Urothelium cell line (cell line): ENCODE data around the gene MKX.

Source experiments
- DNase-seq: peaks from one replicate; pipeline ENCODE4 v3.0.0; 2011; ENCODE audit warnings: low spot score, mixed read lengths
- FAIRE-seq: peaks from 2 replicates; lab custom pipeline; 2011; peaks lifted over from hg19 to GRCh38; lab: Jason Lieb, UNC

Gene MKX

DNA sequence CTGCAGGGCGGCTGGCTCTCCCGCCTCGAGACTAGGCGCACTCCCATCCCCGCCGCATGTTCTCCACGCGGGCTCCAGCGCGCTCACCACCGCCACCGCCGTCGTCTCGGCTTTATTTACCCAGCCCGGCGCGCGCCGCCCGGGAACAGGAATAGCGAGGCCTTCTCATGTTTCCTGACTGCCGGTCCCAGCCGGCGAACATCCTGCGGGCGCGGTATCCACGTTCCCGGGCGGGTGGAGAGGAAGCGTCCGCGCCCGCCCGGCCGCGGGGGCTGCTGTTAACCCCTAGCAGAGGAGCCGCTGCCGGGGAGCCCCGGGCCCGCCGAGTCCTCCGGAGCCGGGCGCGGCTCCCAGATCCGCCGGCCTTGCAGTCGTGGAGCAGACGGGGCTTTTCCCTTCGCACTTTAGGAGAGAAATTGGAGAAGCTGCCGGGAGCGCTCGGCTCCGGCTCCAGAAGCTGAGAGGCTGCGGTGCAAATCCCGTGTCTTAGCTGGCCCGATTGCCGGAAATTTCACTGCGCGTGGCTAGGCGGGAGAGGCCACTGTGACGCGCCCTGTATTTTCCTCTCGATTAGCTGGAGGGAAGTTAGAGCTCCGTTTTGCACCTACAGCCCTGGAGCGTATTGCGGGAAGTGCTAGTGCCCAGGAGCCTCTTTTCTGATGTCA, at the start of gene MKX:
TSS of gene MKX (minus strand) at position 88 of the 665 bp plus-strand sequence. CDS start 2,404 bp downstream, outside the sequence.
- FAIRE-seq = no peak

GRCh38 chr10:27794157-27794556, 48.5 kb upstream of the MKX start:
- FAIRE-seq (no peak), DNase-seq (no peak)

More for the DNA sequence above, at the start of gene MKX:
- DNase-seq = no peak

- no peak for FAIRE-seq
Measured at GRCh38 chr10:27792216-27792615, 46.6 kb upstream of the MKX start.

DNA sequence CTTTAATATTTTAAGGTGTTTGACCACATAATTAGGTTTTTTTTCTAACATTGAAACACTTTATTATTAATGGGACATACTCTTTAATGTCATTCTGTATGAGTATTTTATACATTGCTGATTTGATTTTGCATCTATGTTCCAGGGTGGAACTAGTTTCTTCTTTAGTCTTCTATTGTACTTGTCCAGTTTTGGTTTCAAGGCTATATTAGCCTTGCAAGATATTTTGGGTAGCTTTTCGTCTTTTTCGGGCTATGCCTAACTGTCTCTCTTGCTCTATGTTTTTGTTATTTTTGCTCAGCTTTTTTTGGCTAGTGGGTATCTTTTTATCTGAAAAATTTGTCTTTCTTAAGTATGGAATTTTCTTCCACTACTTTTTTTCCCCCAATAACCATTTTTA, 38.7 kb upstream of the MKX start:
- DNase-seq (no peak), FAIRE-seq (no peak)

More at GRCh38 chr10:27792216-27792615, 46.6 kb upstream of the MKX start:
- no peak for DNase-seq

GRCh38 chr10:27783660-27784059, 38.0 kb upstream of the MKX start:
- FAIRE-seq (no peak), DNase-seq (peak; percentile 61)

DNA sequence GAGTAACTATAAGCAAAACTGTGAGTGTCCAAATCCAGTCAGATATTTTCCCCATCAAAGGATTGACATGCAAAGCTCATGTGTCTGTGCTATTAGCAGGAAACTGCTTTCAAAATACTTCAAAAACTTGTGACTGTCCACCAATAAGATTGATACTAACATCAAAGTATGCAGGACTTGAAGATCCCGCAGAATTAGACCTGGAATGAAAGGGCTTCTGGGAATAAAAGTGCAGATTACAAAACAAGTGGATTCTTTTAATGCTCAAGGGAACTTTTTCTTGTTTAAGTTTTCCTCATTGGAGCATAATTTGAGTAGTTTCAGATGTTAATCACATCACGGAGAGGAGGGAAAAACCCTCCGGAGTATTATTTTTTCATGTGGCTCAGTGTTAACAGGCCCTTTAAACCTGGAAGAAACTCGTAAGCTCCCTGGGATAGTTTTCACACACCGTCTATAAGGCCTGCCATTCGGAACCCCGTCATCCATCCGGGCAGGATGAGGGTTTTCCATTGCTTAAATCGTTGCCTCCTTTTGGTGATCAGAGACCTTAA, 33.9 kb upstream of the MKX start:
- no peak for DNase-seq
- FAIRE-seq = no peak

DNA sequence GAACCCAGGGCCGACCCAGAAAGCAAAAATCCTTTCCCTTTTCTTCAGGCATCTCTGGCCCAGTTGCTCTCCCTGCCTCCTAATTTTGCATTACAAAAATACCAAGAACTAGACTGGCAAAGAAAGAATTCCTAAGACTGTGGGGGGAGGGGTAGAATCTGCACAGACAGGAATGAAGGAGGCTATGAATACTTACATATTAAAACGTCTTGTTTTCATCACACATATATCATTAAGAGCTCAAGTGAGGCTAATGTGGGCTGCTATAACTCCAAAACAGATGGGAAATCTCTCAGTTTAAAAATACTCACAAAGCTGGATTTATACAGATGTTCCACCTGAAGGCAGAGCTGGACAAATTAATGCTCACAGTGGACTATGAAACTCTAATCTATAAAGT, 29.2 kb upstream of the MKX start:
- FAIRE-seq (no peak), DNase-seq (no peak)

DNA sequence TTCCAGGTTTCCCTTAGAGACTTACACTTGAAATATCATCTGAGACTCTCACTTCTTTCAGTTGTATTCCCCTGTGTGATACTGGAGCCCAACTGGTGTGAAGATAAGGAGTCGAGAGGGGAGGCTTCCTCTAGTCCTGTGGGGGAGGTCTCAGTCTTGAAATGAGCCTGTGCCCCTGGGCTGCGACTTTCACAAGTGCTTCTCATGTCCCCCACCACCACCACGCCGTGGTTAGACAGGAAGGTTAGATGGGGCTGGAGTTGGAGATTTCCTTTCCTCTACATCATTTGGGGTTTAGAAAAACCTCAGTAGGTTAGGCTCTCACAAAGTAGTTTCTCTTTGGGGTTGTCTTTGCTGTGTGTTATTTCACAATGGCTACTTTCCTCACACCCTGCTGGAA, 25.6 kb upstream of the MKX start:
- DNase-seq (no peak), FAIRE-seq (no peak)

- FAIRE-seq (no peak), DNase-seq (no peak)
Measured at GRCh38 chr10:27770181-27770580, 24.6 kb upstream of the MKX start.

DNA sequence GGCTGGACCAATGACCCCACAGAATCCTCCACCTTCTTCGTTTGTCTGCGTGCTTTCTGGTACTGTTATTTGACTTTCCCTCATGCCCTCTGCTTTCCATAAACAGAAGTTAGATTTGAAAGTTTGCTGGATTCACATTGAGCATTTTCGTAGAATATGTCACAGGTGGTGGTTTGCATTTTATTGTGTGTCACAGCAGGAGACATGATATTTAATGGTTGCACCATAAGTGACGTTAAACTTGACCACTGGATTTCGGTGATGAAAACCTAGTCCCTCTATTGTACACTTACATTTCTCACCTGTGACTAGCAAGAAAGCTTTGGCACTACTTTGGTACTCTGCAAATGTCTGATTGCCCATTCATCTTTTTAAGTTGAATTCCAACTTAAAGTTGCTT, 15.2 kb upstream of the MKX start:
- FAIRE-seq = no peak

DNA sequence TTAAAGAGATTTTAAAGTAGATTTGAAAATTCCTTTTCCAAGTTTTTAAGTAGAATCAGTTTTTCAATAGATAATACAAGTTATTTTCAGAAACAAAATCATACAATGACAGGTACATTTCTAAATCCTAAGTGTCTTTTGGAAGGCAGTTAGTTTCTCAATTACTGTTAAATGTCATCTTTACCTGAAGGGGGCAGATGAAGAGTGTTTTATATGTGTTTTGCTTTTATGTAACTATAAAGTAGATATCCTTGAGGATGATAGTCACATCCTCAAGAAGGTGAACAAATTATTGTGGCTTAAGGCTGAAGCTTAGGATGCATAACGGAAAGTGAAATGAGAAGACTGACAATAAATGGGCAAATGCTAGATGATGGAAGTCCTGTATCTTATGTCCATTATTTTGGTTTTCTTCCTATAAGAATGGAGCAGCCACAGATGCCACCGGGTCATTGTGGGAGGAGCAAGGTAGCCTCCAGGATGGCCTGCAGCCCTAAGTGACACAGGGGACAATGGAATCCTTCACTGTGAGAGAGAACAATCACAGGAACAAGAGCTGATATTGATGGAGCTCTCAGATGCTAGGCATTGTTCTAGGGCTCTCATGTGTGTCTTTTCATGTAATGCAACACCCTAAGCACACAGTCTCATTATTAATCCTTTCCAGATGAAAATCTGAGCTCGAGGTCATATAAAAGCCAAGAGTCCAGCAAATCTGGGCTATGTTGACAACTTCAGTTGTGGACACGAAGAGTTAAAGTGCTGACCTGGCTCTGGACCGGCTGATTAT, 14.1 kb upstream of the MKX start:
- FAIRE-seq (no peak), DNase-seq (no peak)

More for the DNA sequence above, 15.2 kb upstream of the MKX start:
- no peak for DNase-seq

DNA sequence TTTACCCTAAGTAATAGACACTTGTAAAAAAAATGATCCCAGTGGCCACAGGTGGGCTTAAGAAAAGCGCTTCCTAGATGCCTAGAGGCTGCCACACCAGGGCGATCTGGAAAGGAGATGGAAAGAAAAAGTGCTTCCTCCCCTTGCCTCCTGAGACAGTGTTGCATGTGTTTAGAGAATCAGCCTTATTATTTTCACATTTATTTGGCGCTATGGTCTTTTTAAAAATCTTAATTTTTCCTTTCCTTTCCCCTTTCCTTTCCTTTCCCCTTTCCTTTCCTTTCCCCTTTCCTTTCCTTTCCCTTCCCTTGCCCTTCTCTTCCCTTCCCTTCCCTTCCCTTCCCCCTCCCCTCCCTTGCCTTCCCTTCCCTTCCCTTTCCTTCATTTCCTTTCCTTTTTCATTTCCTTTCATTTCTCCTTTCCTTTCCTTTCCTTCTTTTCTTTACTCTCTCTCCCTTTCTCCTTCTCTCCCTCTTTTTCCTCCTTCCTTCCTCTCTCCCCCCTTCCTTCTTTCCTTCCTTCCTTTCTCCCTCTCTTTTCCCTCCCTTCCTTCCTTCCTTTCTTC, 7.1 kb upstream of the MKX start:
- DNase-seq (no peak), FAIRE-seq (no peak)

- no peak for DNase-seq
- no peak for FAIRE-seq
Measured at GRCh38 chr10:27748601-27749000, 3.0 kb upstream of the MKX start.

DNA sequence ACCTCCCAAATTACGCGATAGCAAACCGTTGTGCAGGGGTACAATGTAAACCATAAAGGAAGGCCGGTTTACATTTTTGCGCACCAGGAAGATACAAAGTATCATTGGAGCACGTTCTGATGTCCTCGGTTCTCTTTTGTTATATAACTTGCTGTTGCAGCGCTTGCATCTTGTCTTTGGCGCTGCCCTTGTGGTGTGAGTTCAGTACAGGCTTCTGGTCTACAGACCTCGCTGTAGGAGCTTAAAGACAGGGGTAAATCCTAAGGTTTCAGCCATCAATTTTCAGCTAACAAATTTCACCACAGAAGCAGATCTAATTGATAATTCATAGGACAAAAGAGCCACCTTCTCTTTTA, 1.5 kb upstream of the MKX start:
- FAIRE-seq (no peak), DNase-seq (no peak)

DNA sequence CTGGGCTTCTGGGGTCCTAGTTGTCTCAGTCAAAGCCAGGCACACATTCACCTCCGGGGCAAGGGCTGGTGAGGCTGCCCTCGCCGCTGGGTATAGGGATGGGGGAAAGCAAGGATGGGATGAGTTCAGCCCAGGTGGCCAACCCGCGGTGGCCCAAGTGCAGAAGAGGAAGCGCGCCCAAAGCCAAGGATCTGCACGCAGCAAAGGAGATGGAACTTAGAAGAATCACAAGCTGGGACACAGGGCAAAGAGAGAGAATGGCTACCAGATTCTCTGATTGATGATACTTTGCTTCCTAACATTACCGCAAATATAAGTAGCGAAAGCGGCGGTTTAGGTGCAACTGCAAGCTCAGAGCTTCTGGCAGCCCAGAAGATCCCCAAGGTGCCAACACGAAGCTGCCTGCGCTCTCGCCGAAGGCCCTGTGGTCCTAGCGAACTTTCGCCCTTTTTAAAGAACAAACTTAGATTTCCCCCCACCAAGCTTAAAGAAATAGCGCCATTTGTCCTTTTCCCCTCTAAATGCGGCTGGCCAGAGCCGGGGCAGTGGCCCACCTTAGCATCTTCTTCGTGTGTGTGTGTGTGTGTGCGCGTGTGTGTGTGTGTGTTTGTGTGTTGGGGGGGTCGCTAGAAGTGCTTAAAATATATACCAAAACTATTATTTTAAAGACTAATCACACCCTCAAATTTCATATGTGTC, 927 bp upstream of the MKX start:
- DNase-seq (no peak), FAIRE-seq (no peak)

GRCh38 chr10:27744802-27745731, 552 bp downstream of the MKX start:
- DNase-seq (no peak), FAIRE-seq (no peak)

GRCh38 chr10:27743877-27744801, 1.5 kb downstream of the MKX start:
- DNase-seq = no peak
- no peak for FAIRE-seq

DNA sequence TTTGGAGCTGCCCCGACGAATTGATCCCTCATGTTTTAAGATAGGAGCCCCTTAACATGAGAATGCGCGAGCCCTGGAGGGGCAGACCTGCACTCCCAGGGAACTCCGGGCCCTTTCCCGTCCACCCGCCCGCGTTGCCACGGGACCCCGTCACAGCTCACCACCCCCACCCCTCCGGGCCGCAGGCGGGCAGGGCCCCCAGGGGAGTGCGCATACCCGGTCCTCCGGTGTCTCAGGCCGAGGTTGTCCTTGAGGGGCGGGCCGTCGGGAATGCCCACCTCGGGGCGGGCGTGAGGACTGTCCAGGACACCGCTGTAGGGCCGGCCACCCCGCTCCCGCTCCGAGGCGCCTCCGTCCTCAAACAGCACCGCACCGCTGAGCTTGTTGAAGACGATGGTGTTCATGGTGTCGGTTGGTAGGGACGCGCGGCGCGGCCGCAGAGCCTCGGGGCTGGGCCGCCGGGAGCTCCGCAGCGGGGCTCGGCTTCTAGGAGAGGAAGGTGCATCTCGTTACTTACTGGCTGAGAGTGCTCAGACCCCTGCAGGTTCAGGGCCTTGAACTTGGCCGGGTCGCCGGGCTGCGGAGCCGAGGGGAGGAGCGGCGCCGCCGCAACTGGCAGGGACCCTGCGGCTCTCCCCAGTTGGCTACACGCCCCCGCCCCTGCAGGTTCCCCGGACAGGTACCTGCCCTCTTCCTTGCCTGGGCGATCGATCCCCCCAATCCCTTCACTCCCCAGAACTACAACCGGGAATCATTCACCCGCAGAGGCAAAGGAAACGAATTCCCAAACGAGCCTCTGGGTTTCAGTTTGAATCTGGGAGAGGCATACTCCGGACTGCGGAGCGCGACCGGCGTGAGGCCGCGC, 2.4 kb downstream of the MKX start:
- FAIRE-seq (no peak), DNase-seq (peak; percentile 21)
